Renal pelvis (tissue), 4 donors: ENCODE data around the gene TDG. TPM values are rescaled to one million over a fixed set of nuclear protein-coding genes. Genes with fewer than 3 reads are reported as not detected.
"Not testable (repeated sequence)": the region's sequence is repeated elsewhere in the genome, so short reads cannot be mapped to it uniquely, and the experiment has no call there.

Experiments
- DNase-seq: peaks from one replicate; pipeline ENCODE4 v3.0.0-alpha.2; 2013
- polyA plus RNA-seq, 3 donors: library from polyadenylated mRNA; unstranded; fragments of 120-200 nt; gene quantifications; one replicate each; pipeline ENCODE4 v1.2.1, GENCODE V29; 2013; ENCODE audit not compliant: insufficient read length in 3 of 3

The TDG gene
- polyA plus RNA-seq, 3 donors, result 49.3 to 58.2 (median 55.8) TPM

GRCh38 chr12:104006929-104007328 is 41.3 kb downstream of the TDG start:
- DNase-seq, result no peak

- no peak for DNase-seq
Observed at GRCh38 chr12:104010121-104010520, 44.4 kb downstream of the TDG start.

GRCh38 chr12:104010606-104011169 is 45.0 kb downstream of the TDG start:
- DNase-seq, result no peak

DNA sequence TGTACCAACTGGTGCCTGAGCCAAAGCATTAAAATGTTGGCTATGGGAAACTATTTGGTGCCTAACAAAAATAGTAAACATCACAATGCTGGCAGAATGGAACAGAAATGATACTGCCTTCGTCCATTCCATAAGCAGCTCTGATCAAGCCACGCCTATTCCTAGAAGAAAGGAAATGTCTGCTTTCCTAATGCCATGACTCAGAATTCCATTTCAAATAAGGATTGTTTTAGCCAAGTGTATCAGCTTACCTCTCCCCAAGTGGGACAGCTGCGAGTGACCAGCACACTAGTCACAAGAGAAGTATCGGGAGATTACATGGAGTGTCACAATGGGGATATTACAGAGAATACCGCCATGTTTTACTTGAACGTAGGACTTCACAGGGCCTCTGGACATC is 45.6 kb downstream of the TDG start:
- DNase-seq, result no peak

- DNase-seq, result no peak
Observed at GRCh38 chr12:104012331-104012730, 46.7 kb downstream of the TDG start.

DNA sequence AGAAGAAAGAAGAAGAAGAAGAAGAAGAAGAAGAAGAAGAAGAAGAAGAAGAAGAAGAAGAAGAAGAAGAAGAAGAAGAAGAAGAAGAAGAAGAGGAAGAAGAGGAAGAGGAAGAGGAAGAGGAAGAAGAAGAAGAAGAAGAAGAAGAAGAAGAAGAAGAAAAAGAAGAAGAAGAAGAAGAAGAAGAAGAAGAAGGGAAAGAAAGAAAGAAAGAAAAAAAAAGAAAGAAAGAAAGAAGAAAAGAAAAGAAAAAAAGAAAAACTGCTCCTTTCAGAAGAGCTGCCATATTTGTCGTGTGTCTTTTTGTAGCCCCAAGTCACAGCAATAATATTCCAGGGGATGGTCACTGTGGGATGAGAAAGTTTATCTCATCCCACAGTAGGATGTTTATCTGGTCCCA is 56.2 kb downstream of the TDG start:
- DNase-seq, result not testable (repeated sequence)

DNA sequence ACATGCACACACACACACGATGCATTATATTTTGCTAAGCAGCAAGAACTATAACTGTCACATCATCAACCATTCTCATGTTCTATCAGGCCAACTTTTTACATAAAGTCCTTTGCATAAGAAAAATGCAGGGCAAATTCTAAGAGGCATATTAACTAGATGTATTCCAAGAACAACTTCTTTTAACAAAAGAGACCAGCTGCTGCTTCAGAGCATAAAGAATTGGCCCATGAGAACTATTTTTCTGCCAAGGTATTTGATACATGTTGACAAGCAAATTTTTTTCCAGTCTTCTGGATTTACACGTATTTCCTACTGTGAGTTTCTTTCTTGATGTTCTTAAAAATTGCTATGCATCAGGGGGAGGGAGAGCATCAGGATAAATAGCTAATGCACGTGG is 57.1 kb downstream of the TDG start:
- DNase-seq, result no peak

DNA sequence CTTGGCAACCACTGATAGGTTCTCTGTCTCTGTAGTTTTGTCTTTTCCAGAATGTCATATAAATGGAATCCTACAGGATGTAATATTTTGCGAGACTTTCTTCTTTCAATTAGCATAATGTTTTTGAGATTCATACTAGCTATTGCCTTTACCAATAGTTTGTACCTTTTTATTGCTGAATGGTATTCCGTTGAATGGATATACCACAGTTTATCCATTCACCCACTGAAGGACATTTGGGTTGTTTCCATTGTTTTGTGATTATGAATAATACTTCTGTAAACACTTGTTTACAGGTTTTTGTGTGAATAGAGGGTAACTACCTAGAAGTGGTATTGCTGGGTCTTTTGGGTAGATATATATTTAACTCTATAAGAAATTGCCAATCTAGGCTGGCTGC is 58.0 kb downstream of the TDG start:
- no peak for DNase-seq

GRCh38 chr12:104024348-104024747 is 58.7 kb downstream of the TDG start:
- DNase-seq, result no peak

GRCh38 chr12:104025771-104026170 is 60.1 kb downstream of the TDG start:
- DNase-seq, result no peak

GRCh38 chr12:104026841-104027599 is 61.3 kb downstream of the TDG start:
- no peak for DNase-seq

GRCh38 chr12:104030596-104030995 is 64.9 kb downstream of the TDG start:
- not testable (repeated sequence) for DNase-seq

DNA sequence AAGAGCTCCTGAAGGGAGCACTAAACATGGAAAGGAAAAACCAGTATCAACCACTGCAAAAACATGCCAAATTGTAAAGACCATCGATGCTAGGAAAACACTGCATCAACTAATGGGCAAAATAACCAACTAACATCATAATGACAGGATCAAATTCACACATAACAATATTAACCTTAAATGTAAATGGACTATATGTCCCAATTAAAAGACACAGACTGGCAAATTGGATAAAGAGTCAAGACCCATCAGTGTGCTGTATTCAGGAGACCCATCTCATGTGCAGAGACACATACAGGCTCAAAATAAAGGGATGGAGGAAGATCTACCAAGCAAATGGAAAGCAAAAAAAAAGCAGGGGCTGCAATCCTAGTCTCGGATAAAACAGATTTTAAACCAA is 70.5 kb downstream of the TDG start:
- DNase-seq, result not testable (repeated sequence)

Other genes with a start within 250 kb of the TDG start
- gene NT5DC3, start 124.6 kb upstream of the TDG start, polyA plus RNA-seq, result 1 to 10 TPM; 4.1 to 8.5 (median 8.5) TPM
- gene HSP90B1, start 35.5 kb upstream of the TDG start, polyA plus RNA-seq, result 1,000 to 10,000 TPM in 1 of 3 donors, 100 to 1,000 TPM in 2; 858 to 1,078 (median 947) TPM
- gene GLT8D2, start 84.3 kb downstream of the TDG start, polyA plus RNA-seq, result 10 to 100 TPM in 2 of 3 donors, 1 to 10 TPM in 1; 8.4 to 11.6 (median 10.7) TPM
- 10 to 100 TPM; 14.0 to 17.1 (median 16.8) TPM for gene HCFC2, start 98.7 kb downstream of the TDG start, polyA plus RNA-seq
- gene NFYB, start 172.3 kb downstream of the TDG start, polyA plus RNA-seq, result 10 to 100 TPM; 84.3 to 96.6 (median 91.5) TPM
- gene TXNRD1, start 249.9 kb downstream of the TDG start, polyA plus RNA-seq, result 10 to 100 TPM; 60.2 to 61.5 (median 61.4) TPM